Natural killer cell (primary cell): ENCODE results near the gene CUX1. TPM values are rescaled to one million over a fixed set of nuclear protein-coding genes. Genes with fewer than 3 reads are reported as not detected.
"Not testable (repeated sequence)": the region's sequence is repeated elsewhere in the genome, so short reads cannot be mapped to it uniquely, and the experiment has no call there.

Experiments used
- ATAC-seq, 3 donors: fragments of 150-1000 bp in 2 of 3; fragments of 200-7000 bp in 1 of 3; cut with Tn5 transposase; 1 replicate in 1 of 3; 2 replicates in 2 of 3; pipeline ENCODE4 v1.10.0; 2021; ENCODE audit warnings: mild to moderate bottlenecking in 2 of 3, moderate library complexity in 2 of 3
- DNase-seq, 2 donors: peaks; one replicate each; pipeline versions ENCODE4 v3.0.0 to v3.0.0-alpha.2; 2013 to 2021; ENCODE audit warnings: mixed read lengths in 1 of 2
- H3K27ac ChIP-seq: one replicate; pipeline ENCODE4 v1.5.1; 2013; ENCODE audit warnings: mild to moderate bottlenecking, low read length
- H3K27me3 ChIP-seq: one replicate; pipeline ENCODE4 v1.6.1; 2013; ENCODE audit warnings: low read length; ENCODE audit not compliant: control insufficient read depth, insufficient read depth
- H3K36me3 ChIP-seq: one replicate; pipeline ENCODE4 v1.6.1; 2013; ENCODE audit warnings: low read length; ENCODE audit not compliant: control insufficient read depth, insufficient read depth
- H3K4me1 ChIP-seq: one replicate; pipeline ENCODE4 v1.6.1; 2013; ENCODE audit warnings: low read length; ENCODE audit not compliant: control insufficient read depth, insufficient read depth
- H3K4me3 ChIP-seq: one replicate; pipeline ENCODE4 v1.5.1; 2013; ENCODE audit warnings: low read length
- H3K9me3 ChIP-seq: one replicate; pipeline ENCODE4 v1.6.1; 2013; ENCODE audit warnings: low read length; ENCODE audit not compliant: control insufficient read depth, insufficient read depth
- H3K27ac Mint-ChIP-seq, 2 donors: one replicate each; pipeline ENCODE4 v1.8.0; 2022; ENCODE audit warnings: mild to moderate bottlenecking in 2 of 2, mixed read lengths in 2 of 2, moderate library complexity in 1 of 2
- H3K27me3 Mint-ChIP-seq, 2 donors: one replicate each; pipeline ENCODE4 v1.8.0; 2022; ENCODE audit warnings: low read depth in 2 of 2, mixed read lengths in 2 of 2
- H3K36me3 Mint-ChIP-seq: one replicate; pipeline ENCODE4 v1.8.0; 2022; ENCODE audit warnings: mixed read lengths
- H3K4me1 Mint-ChIP-seq, 2 donors: one replicate each; pipeline ENCODE4 v1.8.0; 2022; ENCODE audit warnings: mixed read lengths in 2 of 2
- H3K4me3 Mint-ChIP-seq: one replicate; pipeline ENCODE4 v1.8.0; 2022; ENCODE audit warnings: mild to moderate bottlenecking, moderate library complexity, mixed read lengths
- H3K9me3 Mint-ChIP-seq, 2 donors: one replicate each; pipeline ENCODE4 v1.8.0; 2022; ENCODE audit warnings: mixed read lengths in 2 of 2
- WGBS: methylation state at CpG from one replicate; pipeline ENCODE4 v1.1.7; 2013; ENCODE audit warnings: missing lambda C conversion rate; ENCODE audit not compliant: insufficient coverage; 5-methylcytosine and 5-hydroxymethylcytosine counted together
- intact Hi-C: fragments of 100-400 bp; cut with micrococcal nuclease; formaldehyde crosslinking; loops from one replicate; pipeline ENCODE4 v1.14.2; 2022
- total RNA-seq, 4 donors: library from RNA; stranded (reverse); fragments of 120-200 nt in 1 of 4; gene quantifications; one replicate each; pipeline versions ENCODE4 v1.2.3 to v1.2.4, GENCODE V29; 2013 to 2022
- TF ChIP-seq, protein P1 (sequence below): fragments of 200-600 bp; IDR thresholded peaks from one replicate; pipeline ENCODE4 v1.8.0; 2022; ENCODE audit warnings: antibody characterized with exemption

Gene CUX1
- total RNA-seq, 3 donors from 2014 or later (not counting 1 experiment from before 2014, with no cell fraction given) = 59.8 to 77.4 (median 73.6) TPM

DNA sequence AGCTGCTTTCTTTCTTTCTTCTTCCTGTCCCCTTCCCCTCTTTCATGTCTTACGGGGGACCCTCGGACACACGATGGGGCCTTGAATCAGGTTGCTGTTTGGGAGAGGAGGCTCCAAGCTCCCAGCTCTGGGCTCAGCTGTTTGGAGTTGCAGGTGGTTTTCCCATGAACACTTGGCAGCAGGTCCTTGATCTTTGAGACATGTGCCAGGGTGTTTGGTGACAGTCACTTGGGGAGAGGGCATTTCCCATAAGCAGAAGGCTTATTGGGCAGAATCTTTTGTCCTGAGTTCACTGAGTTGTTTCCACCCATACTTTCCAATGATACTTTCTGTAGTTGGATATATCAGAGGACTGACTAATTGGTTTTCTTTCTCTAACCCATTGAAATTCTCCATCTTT is 364.6 kb downstream of the CUX1 start:
- ATAC-seq (no peak), DNase-seq (no peak)
- 71% methylated on average over 2 of the region's 3 CpGs for WGBS
- Histone ChIP-seq H3K4me3 (no peak overlapping the region), H3K36me3 (peaks cover 4% of the 10 kb centered on the region), H3K27me3 (no peaks in the 10 kb centered on the region), H3K27ac (no peak overlapping the region), H3K9me3 (no peaks in the 10 kb centered on the region), H3K4me1 (no peaks in the 10 kb centered on the region)
- intact Hi-C loops = no loop called here
- peaks cover 8% of the 10 kb centered on the region for H3K36me3 Mint-ChIP-seq
- H3K4me3 Mint-ChIP-seq = no peak overlapping the region
- H3K27ac Mint-ChIP-seq = no peak overlapping the region
- H3K9me3 Mint-ChIP-seq = no peaks in the 10 kb centered on the region
- H3K27me3 Mint-ChIP-seq = no peaks in the 10 kb centered on the region
- TF ChIP-seq, protein P1, sequence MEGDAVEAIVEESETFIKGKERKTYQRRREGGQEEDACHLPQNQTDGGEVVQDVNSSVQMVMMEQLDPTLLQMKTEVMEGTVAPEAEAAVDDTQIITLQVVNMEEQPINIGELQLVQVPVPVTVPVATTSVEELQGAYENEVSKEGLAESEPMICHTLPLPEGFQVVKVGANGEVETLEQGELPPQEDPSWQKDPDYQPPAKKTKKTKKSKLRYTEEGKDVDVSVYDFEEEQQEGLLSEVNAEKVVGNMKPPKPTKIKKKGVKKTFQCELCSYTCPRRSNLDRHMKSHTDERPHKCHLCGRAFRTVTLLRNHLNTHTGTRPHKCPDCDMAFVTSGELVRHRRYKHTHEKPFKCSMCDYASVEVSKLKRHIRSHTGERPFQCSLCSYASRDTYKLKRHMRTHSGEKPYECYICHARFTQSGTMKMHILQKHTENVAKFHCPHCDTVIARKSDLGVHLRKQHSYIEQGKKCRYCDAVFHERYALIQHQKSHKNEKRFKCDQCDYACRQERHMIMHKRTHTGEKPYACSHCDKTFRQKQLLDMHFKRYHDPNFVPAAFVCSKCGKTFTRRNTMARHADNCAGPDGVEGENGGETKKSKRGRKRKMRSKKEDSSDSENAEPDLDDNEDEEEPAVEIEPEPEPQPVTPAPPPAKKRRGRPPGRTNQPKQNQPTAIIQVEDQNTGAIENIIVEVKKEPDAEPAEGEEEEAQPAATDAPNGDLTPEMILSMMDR = no peak
- no peaks in the 10 kb centered on the region for H3K4me1 Mint-ChIP-seq

DNA sequence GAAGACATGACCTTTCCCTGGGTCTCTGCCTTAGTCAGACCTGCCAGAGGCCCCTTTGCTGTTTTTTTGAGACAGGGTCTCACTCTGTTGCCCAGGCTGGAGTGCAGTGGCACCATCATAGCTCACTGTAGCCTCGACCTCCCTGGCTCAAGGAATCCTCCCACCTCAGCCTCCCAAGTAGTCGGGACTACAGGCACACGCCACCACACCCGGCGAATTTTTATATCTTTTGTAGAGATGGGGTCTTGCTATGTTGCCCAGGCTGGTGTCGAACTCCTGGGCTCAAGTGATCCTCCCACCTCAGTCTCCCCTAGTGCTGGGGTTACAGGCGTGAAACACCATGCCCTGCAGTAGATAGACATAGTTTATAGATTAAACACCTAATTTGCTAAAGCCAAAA is 366.4 kb downstream of the CUX1 start:
- H3K36me3 Mint-ChIP-seq, H3K9me3 ChIP-seq, H3K27me3 ChIP-seq, H3K9me3 Mint-ChIP-seq, ATAC-seq, H3K4me1 Mint-ChIP-seq, DNase-seq, H3K27ac Mint-ChIP-seq, H3K4me3 ChIP-seq, H3K4me1 ChIP-seq, H3K4me3 Mint-ChIP-seq, H3K36me3 ChIP-seq, intact Hi-C loops, H3K27me3 Mint-ChIP-seq, H3K27ac ChIP-seq: not testable (repeated sequence)
- 92% methylated on average over 2 of the region's 7 CpGs for WGBS

DNA sequence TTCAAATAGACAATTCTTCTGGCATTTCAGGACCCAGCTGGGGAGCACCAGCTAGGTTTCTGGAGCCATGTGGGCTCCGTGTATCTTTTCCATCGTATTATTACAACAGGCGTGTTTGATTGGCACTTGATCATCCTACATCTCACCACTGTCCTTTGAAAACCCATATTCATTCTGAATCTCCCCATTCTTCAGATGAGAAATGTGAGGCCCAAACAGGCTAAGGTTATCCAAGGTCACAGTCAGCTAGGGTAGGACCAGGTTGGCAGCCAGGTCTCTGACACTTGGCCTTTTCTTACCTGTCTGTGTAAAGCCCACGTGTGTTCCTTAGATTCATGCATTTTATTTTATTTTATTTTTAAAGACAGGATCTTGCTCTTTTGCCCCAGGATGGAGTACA is 366.9 kb downstream of the CUX1 start:
- Histone ChIP-seq H3K4me1 (no peaks in the 10 kb centered on the region), H3K9me3 (no peaks in the 10 kb centered on the region), H3K27me3 (no peaks in the 10 kb centered on the region), H3K36me3 (peaks cover 4% of the 10 kb centered on the region), H3K27ac (no peak overlapping the region), H3K4me3 (no peak overlapping the region)
- WGBS = 95% methylated on average over 4 of the region's 4 CpGs
- no peak for ATAC-seq
- Mint-ChIP-seq H3K36me3 (peaks cover 8% of the 10 kb centered on the region), H3K4me3 (no peak overlapping the region), H3K4me1 (no peaks in the 10 kb centered on the region), H3K9me3 (no peaks in the 10 kb centered on the region), H3K27ac (no peak overlapping the region), H3K27me3 (no peaks in the 10 kb centered on the region)
- DNase-seq = no peak
- TF ChIP-seq, protein P1 = no peak
- intact Hi-C loops = no loop called here

DNA sequence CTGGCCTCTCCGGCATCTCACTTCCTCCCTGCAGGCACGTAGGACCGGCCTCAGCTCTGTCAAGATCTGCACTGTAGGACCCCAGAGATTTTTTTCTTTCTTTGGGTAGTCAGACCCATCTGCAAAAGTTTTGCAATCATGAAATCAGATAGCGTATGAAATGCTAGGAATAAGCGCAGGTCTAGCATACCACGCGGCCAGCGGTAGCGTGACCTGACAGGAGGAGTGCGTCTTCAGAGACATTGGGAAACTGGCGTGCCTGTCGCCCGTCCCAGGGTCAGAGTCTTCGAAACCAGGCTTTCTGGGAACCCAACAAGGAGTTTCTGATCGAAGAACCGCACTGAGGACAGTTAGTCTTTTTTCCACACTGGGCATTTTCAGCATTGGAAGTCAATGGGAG is 368.4 kb downstream of the CUX1 start:
- TF ChIP-seq, protein P1 = no peak
- DNase-seq (no peak), ATAC-seq (no peak)
- Mint-ChIP-seq H3K36me3 (peaks cover 8% of the 10 kb centered on the region), H3K4me3 (no peak overlapping the region), H3K9me3 (no peaks in the 10 kb centered on the region), H3K4me1 (no peaks in the 10 kb centered on the region), H3K27me3 (no peaks in the 10 kb centered on the region), H3K27ac (no peak overlapping the region)
- WGBS = 93% methylated on average over 16 of the region's 16 CpGs
- no peaks in the 10 kb centered on the region for H3K9me3 ChIP-seq
- intact Hi-C loops = no loop called here
- H3K27ac ChIP-seq = no peak overlapping the region
- H3K27me3 ChIP-seq = no peaks in the 10 kb centered on the region
- no peak overlapping the region for H3K4me3 ChIP-seq
- peaks cover 11% of the 10 kb centered on the region for H3K36me3 ChIP-seq
- no peaks in the 10 kb centered on the region for H3K4me1 ChIP-seq
